Measurements from ENCODE around the gene MIB1.

DNA sequence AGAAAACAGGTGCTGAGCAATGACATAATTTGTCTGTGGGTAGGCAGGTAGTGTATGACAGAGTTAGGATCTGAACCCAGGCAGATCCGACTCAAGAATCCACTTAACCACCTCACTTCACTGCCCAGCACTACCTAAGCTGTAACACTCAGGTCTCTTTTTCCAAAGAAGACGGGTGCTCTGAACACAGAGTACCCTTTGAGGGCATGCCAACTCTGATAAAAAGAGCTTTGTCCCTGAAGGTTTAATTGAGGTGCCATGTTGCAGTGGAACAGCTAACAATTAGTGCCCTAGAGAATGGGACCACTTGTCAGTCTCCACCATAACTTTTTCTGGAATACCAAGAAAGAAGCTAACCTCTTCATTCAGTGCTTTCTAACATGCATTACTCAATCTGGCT lies 47.3 kb upstream of the MIB1 start:
- TF ChIP-seq, protein P1, sequence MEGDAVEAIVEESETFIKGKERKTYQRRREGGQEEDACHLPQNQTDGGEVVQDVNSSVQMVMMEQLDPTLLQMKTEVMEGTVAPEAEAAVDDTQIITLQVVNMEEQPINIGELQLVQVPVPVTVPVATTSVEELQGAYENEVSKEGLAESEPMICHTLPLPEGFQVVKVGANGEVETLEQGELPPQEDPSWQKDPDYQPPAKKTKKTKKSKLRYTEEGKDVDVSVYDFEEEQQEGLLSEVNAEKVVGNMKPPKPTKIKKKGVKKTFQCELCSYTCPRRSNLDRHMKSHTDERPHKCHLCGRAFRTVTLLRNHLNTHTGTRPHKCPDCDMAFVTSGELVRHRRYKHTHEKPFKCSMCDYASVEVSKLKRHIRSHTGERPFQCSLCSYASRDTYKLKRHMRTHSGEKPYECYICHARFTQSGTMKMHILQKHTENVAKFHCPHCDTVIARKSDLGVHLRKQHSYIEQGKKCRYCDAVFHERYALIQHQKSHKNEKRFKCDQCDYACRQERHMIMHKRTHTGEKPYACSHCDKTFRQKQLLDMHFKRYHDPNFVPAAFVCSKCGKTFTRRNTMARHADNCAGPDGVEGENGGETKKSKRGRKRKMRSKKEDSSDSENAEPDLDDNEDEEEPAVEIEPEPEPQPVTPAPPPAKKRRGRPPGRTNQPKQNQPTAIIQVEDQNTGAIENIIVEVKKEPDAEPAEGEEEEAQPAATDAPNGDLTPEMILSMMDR (IDR thresholded peaks at IDR 0.05) = no peak
- no peak for TF ChIP-seq ZFX (IDR thresholded peaks at IDR 0.05; ENCODE audit: borderline replicate concordance)

All from 22Rv1 (cell line).